ENCODE results near the gene NDEL1. TPM values are rescaled to one million over a fixed set of nuclear protein-coding genes. Genes with fewer than 3 reads are reported as not detected.

Gene NDEL1
- total RNA-seq, 1 experiment from 2014 or later: 78.4 TPM

DNA sequence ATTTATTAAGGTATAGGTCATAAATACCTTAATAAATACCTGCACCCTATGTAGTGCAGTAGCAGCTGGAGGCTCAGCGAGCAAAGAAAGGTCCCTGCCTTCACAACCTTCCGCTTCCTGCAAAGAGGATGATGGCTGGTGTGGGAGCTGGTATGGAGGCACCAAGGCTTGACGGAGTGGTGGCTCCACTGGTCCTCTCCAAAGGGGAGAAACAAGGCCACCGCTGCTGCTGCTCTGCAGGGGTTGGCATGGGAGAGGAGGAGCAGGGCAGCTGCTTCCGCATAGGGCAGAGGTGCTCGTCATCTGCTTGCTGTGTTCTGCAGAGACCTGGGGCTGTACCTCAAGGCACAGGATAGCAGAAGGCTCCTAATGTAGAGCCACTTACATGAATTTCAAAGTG, 52.8 kb downstream of the NDEL1 start:
- POLR2A ChIA-PET (ENCODE audit: unreplicated experiment): no interaction called here
- no peak for DNase-seq
- 0 out of 2 replicates have a peak, but pooled peaks cover 7% of the 10 kb centered on the region for H3K9me3 ChIP-seq (ENCODE audit: insufficient read depth, low read depth)
- H3K9me2 ChIP-seq (ENCODE audit: insufficient read depth): no peaks in the 10 kb centered on the region
- CTCF ChIA-PET: no interaction called here
- H3K79me2 ChIP-seq (ENCODE audit: low read depth): no peaks in the 10 kb centered on the region
- TF ChIP-seq, protein P1, sequence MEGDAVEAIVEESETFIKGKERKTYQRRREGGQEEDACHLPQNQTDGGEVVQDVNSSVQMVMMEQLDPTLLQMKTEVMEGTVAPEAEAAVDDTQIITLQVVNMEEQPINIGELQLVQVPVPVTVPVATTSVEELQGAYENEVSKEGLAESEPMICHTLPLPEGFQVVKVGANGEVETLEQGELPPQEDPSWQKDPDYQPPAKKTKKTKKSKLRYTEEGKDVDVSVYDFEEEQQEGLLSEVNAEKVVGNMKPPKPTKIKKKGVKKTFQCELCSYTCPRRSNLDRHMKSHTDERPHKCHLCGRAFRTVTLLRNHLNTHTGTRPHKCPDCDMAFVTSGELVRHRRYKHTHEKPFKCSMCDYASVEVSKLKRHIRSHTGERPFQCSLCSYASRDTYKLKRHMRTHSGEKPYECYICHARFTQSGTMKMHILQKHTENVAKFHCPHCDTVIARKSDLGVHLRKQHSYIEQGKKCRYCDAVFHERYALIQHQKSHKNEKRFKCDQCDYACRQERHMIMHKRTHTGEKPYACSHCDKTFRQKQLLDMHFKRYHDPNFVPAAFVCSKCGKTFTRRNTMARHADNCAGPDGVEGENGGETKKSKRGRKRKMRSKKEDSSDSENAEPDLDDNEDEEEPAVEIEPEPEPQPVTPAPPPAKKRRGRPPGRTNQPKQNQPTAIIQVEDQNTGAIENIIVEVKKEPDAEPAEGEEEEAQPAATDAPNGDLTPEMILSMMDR (conservative IDR thresholded peaks at IDR 0.05): no peak
- no peak for TF ChIP-seq EZH2 (IDR thresholded peaks at IDR 0.05; ENCODE audit: low read depth)
- no peak overlapping the region for H2AFZ ChIP-seq
- H4K20me1 ChIP-seq (ENCODE audit: insufficient read depth): no peaks in the 10 kb centered on the region
- H3K4me1 ChIP-seq (replicated peaks; ENCODE audit: insufficient read depth): no peaks in the 10 kb centered on the region
- intact Hi-C loops (cut with micrococcal nuclease; ENCODE audit: unreplicated experiment): no loop called here
- H3F3A ChIP-seq (ENCODE audit: insufficient read depth, low read depth): no peaks in the 10 kb centered on the region
- H3K27me3 ChIP-seq (ENCODE audit: insufficient read depth, low read depth): no peaks in the 10 kb centered on the region
- H3K4me2 ChIP-seq: no peak overlapping the region
- no peak overlapping the region for H3K4me3 ChIP-seq
- H3K27ac ChIP-seq: no peak overlapping the region
- BruUV-seq (replicated peaks): no TSS peak
- H3K36me3 ChIP-seq (ENCODE audit: low read depth): no peaks in the 10 kb centered on the region

DNA sequence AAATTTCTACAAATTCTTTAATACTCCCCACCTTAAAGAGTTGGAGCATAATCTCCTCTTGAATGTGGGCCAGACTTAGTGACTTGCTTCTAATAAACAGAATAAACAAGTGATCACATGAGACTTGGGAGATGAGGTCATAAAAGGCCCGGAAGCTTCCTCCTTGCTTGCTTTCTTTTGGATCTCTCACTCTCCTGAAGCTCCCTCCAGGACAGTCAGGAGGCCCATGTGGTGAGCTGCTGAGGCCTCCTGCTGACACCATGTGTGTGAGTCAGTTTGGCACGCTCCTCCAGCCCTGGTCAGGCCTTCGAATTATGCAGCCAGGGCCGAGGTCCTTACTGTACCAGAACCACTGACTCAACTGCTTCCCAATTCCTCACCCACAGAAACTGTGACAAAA, 53.2 kb downstream of the NDEL1 start:
- no peaks in the 10 kb centered on the region for H3K27me3 ChIP-seq (ENCODE audit: insufficient read depth, low read depth)
- TF ChIP-seq EZH2 (IDR thresholded peaks at IDR 0.05; ENCODE audit: low read depth): no peak
- TF ChIP-seq, protein P1 (conservative IDR thresholded peaks at IDR 0.05): no peak
- CTCF ChIA-PET: no interaction called here
- H4K20me1 ChIP-seq (ENCODE audit: insufficient read depth): no peaks in the 10 kb centered on the region
- no peaks in the 10 kb centered on the region for H3K36me3 ChIP-seq (ENCODE audit: low read depth)
- H3K79me2 ChIP-seq (ENCODE audit: low read depth): no peaks in the 10 kb centered on the region
- POLR2A ChIA-PET (ENCODE audit: unreplicated experiment): no interaction called here
- no peak overlapping the region for H3K27ac ChIP-seq
- no peak overlapping the region for H2AFZ ChIP-seq
- DNase-seq: no peak
- H3F3A ChIP-seq (ENCODE audit: insufficient read depth, low read depth): no peaks in the 10 kb centered on the region
- no peak overlapping the region for H3K4me3 ChIP-seq
- intact Hi-C loops (cut with micrococcal nuclease; ENCODE audit: unreplicated experiment): no loop called here
- BruUV-seq (replicated peaks): no TSS peak
- H3K4me2 ChIP-seq: no peak overlapping the region
- H3K9me2 ChIP-seq (ENCODE audit: insufficient read depth): no peaks in the 10 kb centered on the region
- H3K9me3 ChIP-seq (ENCODE audit: insufficient read depth, low read depth): 0 out of 2 replicates have a peak, but pooled peaks cover 7% of the 10 kb centered on the region
- H3K4me1 ChIP-seq (replicated peaks; ENCODE audit: insufficient read depth): no peaks in the 10 kb centered on the region

DNA sequence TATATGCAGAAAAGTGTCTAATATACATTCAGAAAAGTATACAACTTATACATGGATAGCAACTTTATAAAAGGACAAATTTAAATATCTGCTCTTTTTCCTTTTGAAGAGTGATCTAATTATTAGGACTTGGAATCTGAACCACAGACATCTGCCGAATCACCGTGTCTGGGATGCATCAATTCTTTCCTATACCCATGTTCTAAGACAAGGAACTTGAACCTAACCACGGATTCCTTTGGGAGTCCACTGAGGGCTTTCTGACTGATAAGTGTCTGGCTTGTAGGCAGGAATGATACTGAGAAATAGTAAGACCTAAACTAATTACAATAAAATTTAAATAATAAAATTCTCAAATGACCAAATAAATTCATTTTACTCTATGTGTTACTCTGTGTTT, 54.2 kb downstream of the NDEL1 start:
- ChIA-PET POLR2A (ENCODE audit: unreplicated experiment) (interaction anchor here (0.7 kb wide), 1 partner anchor 89 kb away, joined by 5 read pairs; no protein-coding TSS in a partner anchor), CTCF (no interaction called here)
- intact Hi-C loops (cut with micrococcal nuclease; ENCODE audit: unreplicated experiment): no loop called here
- DNase-seq: no peak
- Histone ChIP-seq H3K36me3 (ENCODE audit: low read depth) (no peaks in the 10 kb centered on the region), H3K79me2 (ENCODE audit: low read depth) (no peaks in the 10 kb centered on the region), H3K4me3 (no peak overlapping the region), H3K4me2 (no peak overlapping the region), H3K4me1 (replicated peaks; ENCODE audit: insufficient read depth) (no peaks in the 10 kb centered on the region), H4K20me1 (ENCODE audit: insufficient read depth) (no peaks in the 10 kb centered on the region), H3K9me2 (ENCODE audit: insufficient read depth) (no peaks in the 10 kb centered on the region), H3K27ac (no peak overlapping the region), H3K27me3 (ENCODE audit: insufficient read depth, low read depth) (no peaks in the 10 kb centered on the region), H3F3A (ENCODE audit: insufficient read depth, low read depth) (no peaks in the 10 kb centered on the region), H2AFZ (no peak overlapping the region), H3K9me3 (ENCODE audit: insufficient read depth, low read depth) (0 out of 2 replicates have a peak, but pooled peaks cover 5% of the 10 kb centered on the region)
- BruUV-seq (replicated peaks): no TSS peak
- TF ChIP-seq, protein P1 (conservative IDR thresholded peaks at IDR 0.05): no peak
- no peak for TF ChIP-seq EZH2 (IDR thresholded peaks at IDR 0.05; ENCODE audit: low read depth)
